HG03520 (cell line): ENCODE results near the gene ZSCAN23.

Experiments used
- ATAC-seq: cut with Tn5 transposase; IDR thresholded peaks from one replicate; pipeline ENCODE4 v1.9.1; 2021; ENCODE audit warnings: mild to moderate bottlenecking, moderate library complexity; ENCODE audit not compliant: unreplicated experiment

ZSCAN23 gene

DNA sequence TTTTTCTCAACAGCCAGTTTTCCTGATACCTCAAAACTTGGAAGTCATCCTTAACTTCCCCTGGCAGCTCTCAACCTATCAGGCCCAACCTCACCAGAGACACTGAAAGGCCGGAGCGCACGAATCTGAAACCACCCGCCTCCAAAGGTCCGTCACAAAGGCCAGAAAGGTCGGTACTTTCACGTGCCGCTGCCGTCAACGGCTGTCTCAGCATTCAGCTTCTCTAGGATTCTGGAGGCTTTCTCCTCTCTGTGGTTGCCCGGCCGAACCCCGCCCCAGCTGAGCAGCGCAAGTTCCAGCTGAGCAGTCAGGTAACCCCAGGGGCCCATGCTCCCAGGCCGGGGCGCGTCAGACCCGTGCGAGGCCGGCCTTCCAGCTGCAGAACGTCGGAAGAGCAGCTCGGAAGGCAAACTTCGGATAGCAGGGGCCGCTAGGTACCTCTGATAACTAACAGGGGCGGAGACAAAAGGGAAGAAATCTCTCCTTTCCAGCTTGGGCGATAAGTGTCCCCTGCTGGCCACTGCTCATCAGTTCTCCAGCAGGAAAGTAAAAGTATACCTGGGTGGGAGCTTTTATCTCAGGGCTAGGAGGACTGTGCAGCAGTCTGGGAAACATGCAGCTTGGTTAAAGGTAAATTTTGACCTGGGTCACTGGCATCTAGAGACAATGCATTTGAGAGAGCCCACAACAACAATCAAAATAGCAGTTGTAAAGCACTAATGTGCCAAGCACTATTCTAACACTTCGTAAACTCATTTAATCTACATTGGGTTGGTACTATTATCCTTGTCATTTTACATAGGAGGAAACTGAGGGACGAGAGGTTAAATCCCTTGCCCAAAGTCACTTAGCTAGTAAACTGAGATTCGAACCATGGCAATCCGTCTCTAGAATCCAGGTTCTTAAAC, 59.8 kb downstream of the ZSCAN23 start:
- peak; percentile 86 for ATAC-seq
